Psoas muscle (tissue), 8 donors: ENCODE results near the gene ERICH2. TPM values are rescaled to one million over a fixed set of nuclear protein-coding genes. Genes with fewer than 3 reads are reported as not detected.

Experiments
- ATAC-seq, 4 donors: fragments of 200-7000 bp; cut with Tn5 transposase; one replicate each; pipeline ENCODE4 v1.9.1; 2020; ENCODE audit warnings: moderate library complexity in 3 of 4, mild to moderate bottlenecking in 2 of 4
- DNase-seq, 2 donors: peaks; one replicate each; pipeline ENCODE4 v3.0.0-alpha.2; 2020
- H3K27ac ChIP-seq: fragments of 200-600 bp; one replicate; pipeline ENCODE4 v1.8.0; 2022
- H3K27me3 ChIP-seq, 3 donors: fragments of 200-600 bp in 1 of 3; one replicate each; pipeline versions ENCODE4 v1.6.1 to v1.8.0; 2013 to 2022; ENCODE audit warnings: low read length in 2 of 3, mild to moderate bottlenecking in 2 of 3, moderate library complexity in 1 of 3; ENCODE audit not compliant: insufficient read depth in 3 of 3
- H3K36me3 ChIP-seq, 2 donors: fragments of 200-600 bp in 1 of 2; one replicate each; pipeline versions ENCODE4 v1.6.1 to v1.8.0; 2013 to 2022; ENCODE audit warnings: low read depth in 1 of 2, mild to moderate bottlenecking in 1 of 2, moderate library complexity in 1 of 2; ENCODE audit not compliant: insufficient read depth in 1 of 2
- H3K4me1 ChIP-seq: fragments of 200-600 bp; one replicate; pipeline ENCODE4 v1.8.0; 2022
- H3K4me3 ChIP-seq: fragments of 200-600 bp; one replicate; pipeline ENCODE4 v1.8.0; 2022; ENCODE audit warnings: mild to moderate bottlenecking
- H3K9me3 ChIP-seq: fragments of 200-600 bp; one replicate; pipeline ENCODE4 v1.8.0; 2022
- WGBS, 3 donors: extraction: QIAGEN DNeasy Blood & Tissue Kit; methylation state at CpG; one replicate each; pipeline versions ENCODE4 v1.1.6 to v1.1.7; 2013; 5-methylcytosine and 5-hydroxymethylcytosine counted together
- intact Hi-C, 2 donors: fragments of 100-400 bp; cut with DNase I; formaldehyde crosslinking; loops; one replicate each; pipeline versions ENCODE4 v1.11.0 to v1.14.2; 2022
- polyA plus RNA-seq, 3 donors: library from polyadenylated mRNA; stranded (reverse); fragments of 200-250 nt; gene quantifications; one replicate each; pipeline ENCODE4 v1.2.3, GENCODE V29; 2013
- total RNA-seq, 4 donors: library from RNA; stranded (reverse); fragmentation: NEBNext Ultra II Directional in 2 of 4; extraction: Animal tissue kit (Norgen Biotek cat#: 25700) in 2 of 4; gene quantifications; one replicate each; pipeline versions ENCODE4 v1.2.1 to v1.2.4, GENCODE V29; 2021 to 2023
- TF ChIP-seq, protein P1 (sequence below): fragments of 200-600 bp; IDR thresholded peaks from one replicate; pipeline ENCODE4 v1.8.0; 2022; ENCODE audit warnings: antibody characterized with exemption
- donor health status: healthy with polysubstance abuse.
- donor health status: DM: no; HTN: no; CAD: no; lungs with moderate emphysema.
- donor health status: Bipolar disorder and iron deficiency.
- donor health status: healthy.
- donor health status: DM: yes; HTN: yes; CAD: no.
- donor health status: DM: no; HTN: no; CAD: no.
- donor health status: DM: no; HTN: no; CAD: no.
- donor health status: DM: yes; HTN: yes; CAD: no.

ERICH2 gene
- total and polyA plus RNA-seq, 7 donors, result 0.17 to 0.64 (median 0.40) TPM; not detected in 2

DNA sequence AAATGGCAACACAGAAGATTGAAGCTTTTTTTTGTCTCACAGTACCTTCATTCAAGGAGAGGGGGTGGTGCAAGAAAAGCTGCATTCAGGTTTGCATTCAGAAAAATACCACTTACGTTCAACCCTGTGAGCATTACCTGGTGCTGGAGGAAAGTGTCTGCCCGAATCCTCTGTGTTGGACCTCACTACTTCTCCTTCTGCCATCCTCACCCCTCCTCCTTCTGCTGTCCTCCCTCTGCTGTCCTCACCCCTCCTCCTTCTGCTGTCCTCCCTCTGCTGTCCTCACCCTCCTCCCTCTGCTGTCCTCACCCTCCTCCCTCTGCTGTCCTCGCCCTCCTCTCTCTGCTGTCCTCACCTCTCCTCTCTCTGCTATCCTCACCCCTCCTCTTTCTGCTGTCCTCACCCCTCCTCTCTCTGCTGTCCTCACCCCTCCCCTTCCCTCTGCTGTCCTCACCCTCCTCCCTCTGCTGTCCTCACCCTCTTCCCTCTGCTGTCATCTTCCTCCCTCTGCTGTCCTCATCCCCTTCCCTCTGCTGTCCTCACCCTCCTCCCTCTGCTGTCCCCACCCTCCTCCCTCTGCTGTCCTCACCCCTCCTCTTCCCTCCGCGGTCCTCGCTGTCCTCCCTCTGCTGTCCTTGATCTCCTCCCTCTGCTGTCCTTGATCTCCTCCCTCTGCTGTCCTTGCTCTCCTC is 57.8 kb downstream of the ERICH2 start:
- Histone ChIP-seq H3K9me3 (no peaks in the 10 kb centered on the region), H3K36me3 (no peaks in the 10 kb centered on the region), H3K27ac (no peak overlapping the region), H3K4me1 (peaks cover 5% of the 10 kb centered on the region), H3K27me3 (peaks cover 0 to 36% (median 7%) of the 10 kb centered on the region in 3 donors), H3K4me3 (no peak overlapping the region)
- WGBS, 3 donors, result 84 to 92% (median 87%) methylated on average over 6 of the region's 6 CpGs
- intact Hi-C loops, result no loop called here
- ATAC-seq (no peak), DNase-seq (no peak)
- TF ChIP-seq, protein P1, sequence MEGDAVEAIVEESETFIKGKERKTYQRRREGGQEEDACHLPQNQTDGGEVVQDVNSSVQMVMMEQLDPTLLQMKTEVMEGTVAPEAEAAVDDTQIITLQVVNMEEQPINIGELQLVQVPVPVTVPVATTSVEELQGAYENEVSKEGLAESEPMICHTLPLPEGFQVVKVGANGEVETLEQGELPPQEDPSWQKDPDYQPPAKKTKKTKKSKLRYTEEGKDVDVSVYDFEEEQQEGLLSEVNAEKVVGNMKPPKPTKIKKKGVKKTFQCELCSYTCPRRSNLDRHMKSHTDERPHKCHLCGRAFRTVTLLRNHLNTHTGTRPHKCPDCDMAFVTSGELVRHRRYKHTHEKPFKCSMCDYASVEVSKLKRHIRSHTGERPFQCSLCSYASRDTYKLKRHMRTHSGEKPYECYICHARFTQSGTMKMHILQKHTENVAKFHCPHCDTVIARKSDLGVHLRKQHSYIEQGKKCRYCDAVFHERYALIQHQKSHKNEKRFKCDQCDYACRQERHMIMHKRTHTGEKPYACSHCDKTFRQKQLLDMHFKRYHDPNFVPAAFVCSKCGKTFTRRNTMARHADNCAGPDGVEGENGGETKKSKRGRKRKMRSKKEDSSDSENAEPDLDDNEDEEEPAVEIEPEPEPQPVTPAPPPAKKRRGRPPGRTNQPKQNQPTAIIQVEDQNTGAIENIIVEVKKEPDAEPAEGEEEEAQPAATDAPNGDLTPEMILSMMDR, result no peak

DNA sequence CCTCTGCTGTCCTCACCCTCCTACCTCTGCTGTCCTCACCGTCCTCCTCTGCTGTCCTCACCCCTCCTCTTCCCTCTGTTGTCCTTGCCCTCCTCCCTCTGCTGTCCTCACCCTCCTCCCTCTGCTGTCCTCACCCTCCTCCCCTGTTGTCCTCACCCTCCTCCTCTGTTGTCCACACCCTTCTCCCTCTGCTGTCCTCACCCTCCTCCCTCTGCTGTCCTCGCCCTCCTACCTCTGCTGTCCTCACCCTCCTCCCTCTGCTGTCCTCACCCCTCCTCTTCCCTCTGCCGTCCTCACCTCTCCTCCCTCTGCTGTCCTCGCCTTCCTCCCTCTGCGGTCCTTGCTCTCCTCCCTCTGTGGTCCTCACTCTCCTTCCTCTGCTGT is 58.3 kb downstream of the ERICH2 start:
- no peaks in the 10 kb centered on the region for H3K36me3 ChIP-seq
- intact Hi-C loops, result no loop called here
- H3K9me3 ChIP-seq, result no peaks in the 10 kb centered on the region
- H3K27me3 ChIP-seq, result peaks cover 0 to 31% (median 7%) of the 10 kb centered on the region in 3 donors
- H3K27ac ChIP-seq, result no peak overlapping the region
- WGBS, 3 donors, result 72 to 78% (median 77%) methylated on average over 5 of the region's 5 CpGs
- DNase-seq, result no peak
- H3K4me3 ChIP-seq, result no peak overlapping the region
- H3K4me1 ChIP-seq, result peaks cover 4% of the 10 kb centered on the region
- TF ChIP-seq, protein P1, result no peak
- ATAC-seq, result no peak

DNA sequence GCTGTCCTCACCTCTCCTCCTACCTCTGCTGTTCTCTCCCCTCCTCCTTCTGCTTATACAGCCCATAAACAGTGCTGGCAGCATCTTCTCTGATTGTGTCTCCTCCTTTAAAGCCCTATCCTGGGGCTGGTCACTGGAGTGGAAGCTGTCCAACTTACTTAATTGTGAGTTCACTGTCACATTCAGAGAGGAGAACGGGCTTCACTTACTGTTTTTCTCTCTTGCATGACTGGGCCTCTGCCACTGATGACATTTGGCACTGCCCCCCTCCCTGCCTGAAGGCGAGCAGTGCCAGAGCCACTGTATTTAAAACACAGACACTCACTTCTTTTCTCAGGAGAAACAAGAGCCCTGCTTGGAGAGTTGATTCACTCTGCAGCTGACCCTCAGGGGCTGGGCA is 58.9 kb downstream of the ERICH2 start:
- DNase-seq, result no peak
- WGBS, 3 donors, result 35 to 58% (median 38%) methylated on average over 2 of the region's 2 CpGs
- H3K27ac ChIP-seq, result no peak overlapping the region
- H3K9me3 ChIP-seq, result no peaks in the 10 kb centered on the region
- H3K4me1 ChIP-seq, result no peaks in the 10 kb centered on the region
- peaks cover 0 to 28% (median 7%) of the 10 kb centered on the region in 3 donors for H3K27me3 ChIP-seq
- TF ChIP-seq, protein P1, result no peak
- H3K4me3 ChIP-seq, result no peak overlapping the region
- intact Hi-C loops, result no loop called here
- no peaks in the 10 kb centered on the region for H3K36me3 ChIP-seq
- no peak for ATAC-seq

DNA sequence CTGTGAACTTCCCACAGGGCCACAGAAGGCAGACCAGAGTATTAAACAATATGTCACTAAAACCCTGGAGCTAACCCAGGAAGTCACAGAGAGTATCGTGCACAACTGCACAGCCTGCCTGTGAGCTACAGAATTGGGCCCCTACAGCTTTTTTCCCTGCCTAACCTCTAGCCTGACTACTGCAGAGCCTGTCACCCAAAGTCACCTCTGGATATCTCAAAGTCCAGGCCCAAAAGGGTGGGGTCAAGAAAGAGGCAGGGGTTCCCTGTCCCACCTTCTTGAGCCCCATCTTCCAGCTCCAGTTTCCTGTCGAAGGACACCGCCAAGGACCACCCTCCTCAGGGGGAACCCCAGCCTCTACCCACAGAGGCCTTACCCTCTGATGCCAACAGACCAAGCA is 60.0 kb downstream of the ERICH2 start:
- intact Hi-C loops, result no loop called here
- ATAC-seq (no peak), DNase-seq (no peak)
- Histone ChIP-seq H3K4me3 (no peak overlapping the region), H3K27me3 (peaks cover 2 to 21% (median 7%) of the 10 kb centered on the region in 3 donors), H3K27ac (no peak overlapping the region), H3K9me3 (no peaks in the 10 kb centered on the region), H3K4me1 (no peaks in the 10 kb centered on the region), H3K36me3 (no peaks in the 10 kb centered on the region)
- TF ChIP-seq, protein P1, result no peak
- WGBS, 3 donors, result 81 to 89% (median 84%) methylated on average over 2 to 3 of the region's 3 CpGs

DNA sequence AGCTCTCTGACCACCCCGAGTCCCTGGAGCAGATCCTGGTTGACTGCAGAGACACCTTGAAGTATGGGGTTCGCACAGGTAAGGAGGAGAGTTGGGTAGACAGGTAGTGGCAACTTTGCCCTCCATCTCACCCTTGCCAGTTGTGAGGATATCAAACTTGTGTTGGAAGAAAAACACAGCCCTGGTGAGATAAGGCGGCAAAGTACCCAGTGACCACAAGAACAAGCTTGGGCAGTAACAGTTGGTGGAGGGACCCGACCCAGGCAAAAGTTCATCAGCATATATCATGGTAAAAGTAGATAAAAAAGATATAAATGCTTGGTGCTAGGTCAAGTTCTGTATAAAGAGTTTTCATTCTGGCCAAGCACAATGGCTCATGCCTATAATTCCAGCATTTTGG is 60.9 kb downstream of the ERICH2 start:
- no peak for DNase-seq
- no peaks in the 10 kb centered on the region for H3K4me1 ChIP-seq
- H3K27ac ChIP-seq, result no peak overlapping the region
- 90 to 97% (median 91%) methylated on average over 4 of the region's 4 CpGs for WGBS, 3 donors
- H3K4me3 ChIP-seq, result no peak overlapping the region
- TF ChIP-seq, protein P1, result no peak
- intact Hi-C loops, result no loop called here
- no peaks in the 10 kb centered on the region for H3K36me3 ChIP-seq
- no peak for ATAC-seq
- peaks cover 2 to 13% (median 7%) of the 10 kb centered on the region in 3 donors for H3K27me3 ChIP-seq
- H3K9me3 ChIP-seq, result no peaks in the 10 kb centered on the region
